ENCODE results near the gene ADISSP.

DNA sequence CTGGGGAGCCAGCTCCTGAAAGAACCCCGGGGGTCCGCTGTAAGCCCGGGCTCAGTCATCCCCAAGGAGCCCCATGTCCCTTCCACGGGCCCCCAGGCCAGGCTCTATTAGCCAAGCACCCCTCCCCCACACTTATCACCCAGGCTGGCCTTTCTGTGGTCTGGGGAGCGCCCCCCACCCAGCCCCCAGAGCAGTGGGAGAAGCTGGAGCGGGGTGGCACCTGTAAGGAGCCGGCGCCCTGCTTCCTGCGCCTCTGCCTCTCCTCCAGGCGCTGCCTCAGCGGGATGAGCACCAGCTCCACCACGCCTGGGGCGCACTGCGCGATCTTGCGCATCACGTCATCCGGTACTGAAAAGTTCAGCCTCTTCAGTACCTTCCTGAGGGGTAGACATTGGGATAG, 11.4 kb upstream of the ADISSP start:
- TF ChIP-seq CC2D1A (CRISPR knock-in tag; IDR thresholded peaks at IDR 0.05) (no peak), SP2 (CRISPR knock-in tag; IDR thresholded peaks at IDR 0.05) (no peak), SP1 (IDR thresholded peaks at IDR 0.05) (no peak), SP1 (CRISPR knock-in tag; IDR thresholded peaks at IDR 0.05) (no peak), NFKB2 (CRISPR knock-in tag; IDR thresholded peaks at IDR 0.05; ENCODE audit: borderline replicate concordance) (no peak), POLR2A (IDR thresholded peaks at IDR 0.05; ENCODE audit: insufficient read depth in 1 of 2, low read depth in 2 of 2, low read length in 2 of 2) (no peak)

Data from HepG2 (cell line).